ENCODE measurements around the gene BBS4.
"Not testable (repeated sequence)": the region's sequence is repeated elsewhere in the genome, so short reads cannot be mapped to it uniquely, and the experiment has no call there.

Gene BBS4
- 13.5 reads per million, percentile 38 among the genes with 10 or more reads in this experiment for total RNA-seq

DNA sequence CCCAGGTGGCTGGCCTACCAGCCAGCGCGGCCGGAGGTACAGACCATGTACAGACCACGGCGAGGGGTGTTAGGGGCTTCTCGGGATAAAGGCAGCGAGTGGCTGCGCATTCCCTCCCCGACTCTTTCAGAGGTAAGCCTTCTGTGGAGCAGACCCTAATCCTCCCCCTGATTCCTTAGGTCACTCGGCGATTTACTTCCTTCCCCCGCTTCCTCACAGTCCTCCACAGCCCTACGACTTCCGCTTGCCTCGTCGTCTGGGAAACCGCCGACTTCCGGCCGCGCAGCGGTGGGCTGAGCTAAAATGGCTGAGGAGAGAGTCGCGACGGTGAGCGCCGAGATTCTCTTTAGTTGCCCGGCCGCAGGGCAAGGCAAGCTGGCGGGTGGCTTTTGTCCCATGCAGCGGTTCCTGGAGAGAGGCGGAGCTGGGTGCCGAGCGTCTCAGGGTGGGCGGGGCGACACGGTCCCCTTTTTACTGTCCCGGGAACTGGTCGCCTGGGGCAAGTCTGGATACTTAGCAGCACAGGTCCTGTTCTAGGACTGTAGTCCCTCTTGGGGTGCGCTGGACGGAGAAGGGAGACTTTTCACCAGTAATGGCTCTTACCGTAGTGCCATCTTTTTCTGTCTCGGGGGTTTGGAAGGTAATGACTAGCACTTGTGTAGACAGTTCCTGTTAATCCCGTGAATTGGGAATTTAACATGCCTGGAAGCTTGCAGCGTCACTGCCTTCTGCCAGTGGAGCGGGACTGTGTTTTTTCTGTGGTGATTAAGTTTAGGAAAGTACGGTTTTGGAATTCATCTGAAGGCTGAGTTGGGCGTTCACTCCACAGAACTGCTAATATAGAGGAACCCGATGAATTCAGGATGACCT lies at the start of gene BBS4, which contains the start of gene HIGD2B:
BBS4 (plus strand) TSS at position 283 of the 870 bp plus-strand sequence; CDS start at position 304, 21 bp downstream.
HIGD2B (minus strand) TSS at position 258 of the 870 bp plus-strand sequence. CDS start 9,808 bp downstream, outside the sequence.
- peak; percentile 76 for DNase-seq

DNA sequence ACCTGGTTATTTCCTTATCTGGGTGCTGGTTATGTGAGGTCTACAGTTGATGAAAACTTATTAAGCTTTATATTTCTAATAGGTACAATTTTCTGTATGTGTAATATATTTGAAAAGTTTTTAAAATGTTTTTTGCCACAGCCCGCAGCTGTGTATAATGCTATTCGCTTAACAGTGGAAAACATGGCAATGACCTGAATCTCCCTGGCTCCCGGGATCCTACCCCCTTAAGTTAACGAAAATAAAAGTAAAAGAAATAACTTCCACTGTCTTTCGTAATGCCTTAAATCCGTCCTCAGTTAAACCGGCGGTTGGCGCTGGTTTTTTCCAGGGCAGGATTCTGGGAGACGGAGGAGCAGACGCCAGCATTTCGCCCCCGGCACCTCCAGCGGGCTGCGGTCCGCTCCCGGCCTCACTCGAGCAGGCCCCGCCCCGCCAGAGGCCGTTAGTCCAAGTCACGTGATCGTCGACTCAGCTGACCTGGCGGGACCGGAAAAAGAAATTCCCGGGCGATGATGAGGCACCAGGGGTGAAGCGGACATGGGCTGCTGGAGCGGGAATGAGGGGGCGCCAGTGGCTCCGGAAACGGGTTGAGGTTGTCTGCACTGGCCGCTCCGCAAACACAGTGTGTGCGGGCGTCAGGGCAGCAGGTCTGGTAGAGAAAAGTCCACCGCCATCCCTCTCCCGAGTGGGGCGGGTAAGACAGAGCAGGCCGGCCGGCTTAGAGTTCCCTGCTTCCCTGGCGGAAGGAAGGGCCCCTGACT lies 49.3 kb upstream of the BBS4 start:
- peak; percentile 31 for DNase-seq

GRCh38 chr15:72639759-72640483 lies 46.1 kb upstream of the BBS4 start:
- not testable (repeated sequence) for DNase-seq

GRCh38 chr15:72642271-72642670 lies 43.7 kb upstream of the BBS4 start:
- DNase-seq = not testable (repeated sequence)

DNA sequence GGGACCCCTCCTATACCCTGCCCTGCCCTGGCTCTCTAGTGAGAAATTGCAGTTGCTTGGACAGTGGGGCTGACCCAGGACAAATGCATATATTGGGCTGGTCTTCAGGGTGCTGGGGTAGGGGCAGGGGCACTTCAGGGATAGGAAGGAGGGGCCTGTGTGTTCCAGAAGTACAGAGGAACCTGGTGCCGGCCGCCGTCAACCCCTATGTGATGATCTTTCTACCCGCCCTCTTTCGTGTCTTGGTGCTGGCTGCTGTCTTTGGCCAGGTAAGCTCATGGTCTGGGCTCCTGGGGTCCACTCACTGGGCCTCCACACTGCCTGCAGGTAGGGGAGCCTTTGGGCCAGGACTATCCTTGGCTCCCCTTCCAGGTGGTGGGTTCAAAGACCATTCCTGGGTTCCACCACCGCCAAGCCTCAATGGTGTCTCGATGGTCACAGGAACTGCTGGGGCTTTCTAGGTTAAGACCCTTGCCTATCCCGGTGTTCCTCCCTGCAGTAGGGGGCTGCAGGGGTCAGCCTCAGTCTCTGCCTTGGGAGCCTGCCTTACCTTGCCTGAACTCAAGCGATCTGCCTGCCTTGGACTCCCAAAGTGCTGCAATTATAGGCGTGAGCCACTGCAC lies 37.3 kb upstream of the BBS4 start:
- DNase-seq = not testable (repeated sequence)

- not testable (repeated sequence) for DNase-seq
These were observed 31.6 kb upstream of the BBS4 start, which contains the start of gene GOLGA6B for GRCh38 chr15:72654397-72654796. TSS of gene GOLGA6B (plus strand) at chr15:72654697. CDS start at chr15:72654738, 41 bp downstream.

- not testable (repeated sequence) for DNase-seq
These were observed 30.0 kb upstream of the BBS4 start for GRCh38 chr15:72656014-72656413.

DNA sequence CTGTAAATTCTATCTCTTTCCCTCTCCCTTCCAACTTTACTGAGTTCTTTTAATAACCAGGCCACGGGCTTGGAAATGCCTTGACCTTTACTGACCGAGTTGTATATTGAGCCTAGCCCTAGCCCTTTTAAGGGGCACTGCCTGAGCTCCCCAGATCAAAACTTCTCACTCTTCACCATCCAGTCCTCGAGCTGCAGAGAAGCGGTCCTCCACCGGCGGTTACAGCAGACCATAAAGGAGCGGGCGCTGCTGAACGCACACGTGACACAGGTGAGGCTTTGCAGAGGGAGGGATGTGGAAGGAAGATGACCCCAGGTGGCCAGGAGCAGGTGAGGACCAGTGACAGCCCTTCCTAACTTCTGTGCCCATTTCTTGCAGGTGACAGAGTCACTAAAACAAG lies 24.9 kb upstream of the BBS4 start:
- not testable (repeated sequence) for DNase-seq

GRCh38 chr15:72663931-72664330 lies 22.1 kb upstream of the BBS4 start:
- not testable (repeated sequence) for DNase-seq

GRCh38 chr15:72665706-72666105 lies 20.3 kb upstream of the BBS4 start:
- not testable (repeated sequence) for DNase-seq

GRCh38 chr15:72669803-72670202 lies 16.2 kb upstream of the BBS4 start:
- not testable (repeated sequence) for DNase-seq

GRCh38 chr15:72670656-72671352 lies 15.2 kb upstream of the BBS4 start:
- DNase-seq = peak; percentile 51

GRCh38 chr15:72671525-72671924 lies 14.5 kb upstream of the BBS4 start:
- no peak for DNase-seq

DNA sequence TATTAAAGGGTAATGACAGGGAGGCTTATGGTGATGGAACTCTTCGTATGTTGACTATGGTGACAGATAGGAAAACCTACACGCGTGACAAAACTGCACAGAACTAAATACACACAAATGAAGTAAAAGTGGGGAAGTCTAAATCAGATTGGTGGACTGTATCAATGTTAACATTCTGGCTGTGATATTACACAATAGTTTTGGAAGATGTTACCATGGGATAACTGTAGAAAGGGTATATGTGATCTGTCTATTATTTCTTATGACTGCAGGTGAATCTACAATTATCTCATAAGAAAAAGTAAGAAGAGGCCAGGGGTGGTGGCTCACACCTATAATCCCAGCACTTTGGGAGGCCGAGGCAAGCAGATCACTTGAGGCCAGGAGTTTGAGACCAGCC lies 9.2 kb upstream of the BBS4 start:
- no peak for DNase-seq

- DNase-seq = no peak
These were observed 5.1 kb upstream of the BBS4 start for GRCh38 chr15:72680931-72681330.

GRCh38 chr15:72682772-72683171 lies 3.2 kb upstream of the BBS4 start:
- DNase-seq = no peak

GRCh38 chr15:72685301-72685924 lies 594 bp upstream of the BBS4 start:
- DNase-seq = no peak

GRCh38 chr15:72688697-72689096 lies 2.7 kb downstream of the BBS4 start:
- DNase-seq = no peak

DNA sequence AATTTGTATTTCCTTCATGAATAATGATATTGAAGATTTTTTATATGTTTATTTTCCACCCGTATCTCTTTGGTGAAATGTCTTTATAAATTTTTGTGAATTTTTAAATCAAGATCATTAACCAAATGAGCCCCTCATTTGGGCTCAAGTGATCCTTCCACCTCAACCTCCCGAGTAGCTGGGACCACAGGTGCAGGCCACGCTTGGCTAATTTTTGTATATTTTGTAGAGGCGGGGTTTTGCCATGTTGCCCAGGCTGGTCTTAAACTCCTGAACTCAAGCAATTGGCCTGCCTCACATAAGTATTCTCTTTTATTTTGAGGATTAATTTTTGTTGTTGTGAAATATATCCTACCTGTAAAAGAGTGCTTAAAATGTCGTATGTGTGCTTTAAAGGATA lies 4.9 kb downstream of the BBS4 start:
- DNase-seq = no peak

DNA sequence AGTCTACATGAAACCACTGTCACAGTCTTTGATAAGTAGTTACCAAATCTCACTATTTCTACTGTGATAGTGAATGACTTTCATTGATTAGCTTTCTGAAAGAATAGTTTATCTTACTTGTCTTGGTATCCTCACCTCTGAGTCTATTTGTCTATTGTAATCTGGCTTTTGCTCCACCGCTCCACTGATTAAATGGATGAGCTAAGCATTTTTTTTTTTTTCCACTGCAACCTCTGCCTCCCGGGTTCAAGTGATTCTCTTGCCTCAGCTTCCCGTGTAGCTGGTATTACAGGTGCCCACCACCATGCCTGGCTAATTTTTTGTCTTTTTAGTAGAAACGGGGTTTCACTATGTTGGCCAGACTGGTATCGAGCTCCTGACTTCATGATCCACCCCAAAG lies 12.9 kb downstream of the BBS4 start:
- DNase-seq = no peak

GRCh38 chr15:72700076-72700475 lies 14.1 kb downstream of the BBS4 start:
- no peak for DNase-seq

Data from effector CD4-positive, alpha-beta T cell (primary cell).